ENCODE data around the gene PCBD2.
"Not testable (repeated sequence)": the region's sequence is repeated elsewhere in the genome, so short reads cannot be mapped to it uniquely, and the experiment has no call there.

The PCBD2 gene

DNA sequence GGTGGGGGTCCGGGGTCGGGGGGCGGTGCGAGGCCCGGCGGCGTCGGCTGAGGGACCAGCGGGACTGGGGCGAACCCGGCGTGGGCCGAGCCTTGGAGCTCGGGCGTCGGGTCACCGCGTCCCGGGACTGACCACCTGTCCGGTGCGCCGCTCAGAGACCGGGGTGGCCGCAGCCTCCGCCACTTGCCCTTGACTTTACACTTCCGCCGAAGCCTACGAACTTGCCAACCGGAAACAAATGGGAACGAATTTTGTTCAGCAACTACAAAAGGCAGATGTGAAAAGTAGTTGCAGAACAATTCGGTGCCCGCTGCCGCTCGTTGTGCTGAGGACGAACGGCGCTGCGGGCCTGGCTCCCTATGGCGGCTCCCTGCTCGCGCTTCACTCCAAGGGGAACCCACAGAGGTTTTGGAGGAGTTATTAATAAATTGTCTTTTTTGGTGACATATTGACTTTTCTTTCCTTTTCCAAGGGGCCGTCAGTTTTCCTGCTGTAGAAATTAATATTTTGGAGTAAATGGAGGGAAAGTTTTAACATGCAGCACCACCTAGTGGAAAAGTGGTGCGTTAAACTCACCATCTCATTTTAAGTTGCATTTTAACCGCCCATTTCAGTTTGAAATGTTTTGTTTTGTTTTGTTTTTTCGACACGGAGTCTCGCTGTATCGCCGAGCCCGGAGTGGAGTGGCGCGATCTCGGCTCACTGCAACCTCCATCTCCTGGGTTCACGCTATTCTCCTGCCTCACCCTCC lies 490 bp downstream of the PCBD2 start:
- H3K27me3 ChIP-seq, result no peaks in the 10 kb centered on the region
- H3K36me3 ChIP-seq, result peaks cover 4% of the 10 kb centered on the region
- peak overlapping the region; percentile 90 for H3K4me3 ChIP-seq (ENCODE audit: low read depth, low read length)
- H3K4me1 ChIP-seq, result no peaks in the 10 kb centered on the region
- no peaks in the 10 kb centered on the region for H3K9me3 ChIP-seq
- TF ChIP-seq, protein P1, sequence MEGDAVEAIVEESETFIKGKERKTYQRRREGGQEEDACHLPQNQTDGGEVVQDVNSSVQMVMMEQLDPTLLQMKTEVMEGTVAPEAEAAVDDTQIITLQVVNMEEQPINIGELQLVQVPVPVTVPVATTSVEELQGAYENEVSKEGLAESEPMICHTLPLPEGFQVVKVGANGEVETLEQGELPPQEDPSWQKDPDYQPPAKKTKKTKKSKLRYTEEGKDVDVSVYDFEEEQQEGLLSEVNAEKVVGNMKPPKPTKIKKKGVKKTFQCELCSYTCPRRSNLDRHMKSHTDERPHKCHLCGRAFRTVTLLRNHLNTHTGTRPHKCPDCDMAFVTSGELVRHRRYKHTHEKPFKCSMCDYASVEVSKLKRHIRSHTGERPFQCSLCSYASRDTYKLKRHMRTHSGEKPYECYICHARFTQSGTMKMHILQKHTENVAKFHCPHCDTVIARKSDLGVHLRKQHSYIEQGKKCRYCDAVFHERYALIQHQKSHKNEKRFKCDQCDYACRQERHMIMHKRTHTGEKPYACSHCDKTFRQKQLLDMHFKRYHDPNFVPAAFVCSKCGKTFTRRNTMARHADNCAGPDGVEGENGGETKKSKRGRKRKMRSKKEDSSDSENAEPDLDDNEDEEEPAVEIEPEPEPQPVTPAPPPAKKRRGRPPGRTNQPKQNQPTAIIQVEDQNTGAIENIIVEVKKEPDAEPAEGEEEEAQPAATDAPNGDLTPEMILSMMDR (IDR thresholded peaks at IDR 0.05; ENCODE audit: low read depth, low read length), result peak; percentile 78
- DNase-seq, result peak; percentile 59

DNA sequence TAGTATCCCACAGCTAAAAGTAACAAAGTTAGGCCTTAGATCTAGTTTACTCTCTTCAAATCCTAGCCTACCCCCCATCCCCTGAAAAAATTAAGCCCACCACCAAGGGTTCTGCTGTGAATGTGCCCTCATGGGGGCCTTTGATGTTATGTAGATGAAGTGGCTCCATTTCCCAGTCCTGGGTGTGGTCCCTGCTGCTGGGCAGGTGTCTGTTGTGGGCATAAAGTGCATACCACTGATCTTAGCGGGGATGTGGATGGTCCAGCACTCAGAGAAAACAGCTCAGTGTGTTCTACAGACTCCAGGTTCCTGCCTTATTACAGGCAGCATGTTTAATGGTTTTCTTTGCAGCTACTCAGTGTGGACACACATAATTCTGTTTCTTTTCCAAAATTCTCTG lies 1.9 kb downstream of the PCBD2 start:
- Histone ChIP-seq H3K27me3 (no peaks in the 10 kb centered on the region), H3K4me3 (ENCODE audit: low read depth, low read length) (no peak overlapping the region), H3K4me1 (no peaks in the 10 kb centered on the region), H3K36me3 (peaks cover 12% of the 10 kb centered on the region), H3K9me3 (no peaks in the 10 kb centered on the region)
- no peak for DNase-seq
- TF ChIP-seq, protein P1 (IDR thresholded peaks at IDR 0.05; ENCODE audit: low read depth, low read length), result no peak

DNA sequence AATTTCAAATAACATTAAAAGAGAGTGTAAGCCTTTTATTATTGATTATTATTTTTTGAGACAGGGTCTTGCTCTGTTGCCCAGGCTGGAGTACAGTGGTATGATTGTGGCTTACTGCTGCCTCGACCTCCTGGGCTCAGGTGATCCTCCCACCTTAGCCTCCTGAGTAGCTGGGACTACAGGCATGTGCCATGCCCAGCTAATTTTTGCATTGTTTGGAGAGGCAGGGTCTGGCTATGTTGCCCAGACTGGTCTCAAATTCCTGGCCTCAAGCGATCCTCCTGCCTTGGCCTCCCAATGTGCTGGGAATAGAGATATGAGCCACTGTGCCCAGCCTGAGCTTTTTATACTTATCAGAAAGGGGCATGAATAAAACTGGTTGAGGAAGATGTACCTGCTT lies 5.8 kb downstream of the PCBD2 start:
- H3K4me1 ChIP-seq; H3K9me3 ChIP-seq; DNase-seq; H3K27me3 ChIP-seq; H3K4me3 ChIP-seq (ENCODE audit: low read depth, low read length): not testable (repeated sequence)
- H3K36me3 ChIP-seq, result peaks cover 23% of the 10 kb centered on the region

DNA sequence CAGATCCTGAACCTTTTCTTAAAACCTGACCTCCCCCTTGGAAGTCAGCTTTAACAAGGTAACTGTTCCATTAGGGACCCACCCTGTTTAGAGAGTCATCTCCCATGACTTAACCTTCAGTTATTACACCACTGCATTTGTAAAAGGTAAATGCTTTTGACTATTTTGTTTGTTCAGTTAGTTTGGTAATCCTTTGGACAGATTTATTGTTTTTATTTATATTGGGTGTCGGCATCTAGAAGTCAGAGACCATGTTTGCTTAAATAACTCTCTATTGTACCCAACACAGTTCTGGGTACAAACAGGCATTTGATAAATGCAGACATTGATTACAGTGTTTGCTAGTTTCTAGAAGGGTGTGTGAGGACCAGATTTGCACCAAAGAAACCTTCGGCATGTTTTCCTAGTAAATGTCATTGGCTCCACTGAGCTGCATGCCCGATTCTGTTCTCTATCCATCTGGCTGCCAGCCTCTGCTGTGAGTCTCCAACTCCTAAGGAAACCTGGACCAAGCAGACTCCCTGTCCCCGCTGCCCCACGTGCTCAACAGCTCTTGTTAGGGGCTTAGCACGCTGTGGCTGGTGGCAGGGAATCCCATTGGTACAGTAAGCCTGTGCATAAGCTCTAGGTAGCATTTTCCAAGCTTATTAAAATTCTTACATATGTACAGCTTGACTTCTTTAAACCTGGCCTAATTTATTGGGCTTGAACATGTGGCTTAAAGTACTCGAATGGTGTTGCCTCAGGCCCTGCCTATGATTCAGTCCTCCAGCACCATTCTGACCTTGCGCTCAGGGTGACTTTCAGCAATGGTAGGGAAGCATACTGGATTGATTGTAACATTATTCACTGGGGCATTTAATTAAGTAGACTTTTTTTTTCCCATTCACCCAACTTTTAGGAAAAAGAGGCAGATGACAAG lies 6.6 kb downstream of the PCBD2 start:
- Histone ChIP-seq H3K9me3 (no peaks in the 10 kb centered on the region), H3K4me3 (ENCODE audit: low read depth, low read length) (no peak overlapping the region), H3K36me3 (peaks cover 23% of the 10 kb centered on the region), H3K27me3 (no peaks in the 10 kb centered on the region), H3K4me1 (no peaks in the 10 kb centered on the region)
- DNase-seq, result no peak
- TF ChIP-seq, protein P1 (IDR thresholded peaks at IDR 0.05; ENCODE audit: low read depth, low read length), result no peak

DNA sequence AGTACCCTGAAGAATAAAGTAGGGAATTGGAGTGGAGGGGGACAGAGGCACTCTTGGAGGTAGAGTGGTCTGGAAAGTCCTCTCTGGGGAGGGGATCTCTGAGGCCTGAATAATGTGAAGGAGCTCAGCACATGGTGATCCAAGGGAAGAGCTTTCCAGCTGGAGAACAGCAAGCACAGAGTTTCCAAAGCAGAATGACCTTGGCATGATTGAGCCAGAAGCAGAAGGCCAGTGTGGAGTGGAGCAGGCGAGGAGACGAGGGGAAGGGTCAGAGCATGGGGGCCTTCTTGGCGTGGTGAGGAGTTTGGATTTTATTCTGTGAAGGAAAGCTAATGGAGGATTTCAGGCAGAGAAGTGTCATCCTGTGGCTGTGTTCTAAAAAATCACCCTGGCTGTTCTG lies 8.3 kb downstream of the PCBD2 start:
- peaks cover 23% of the 10 kb centered on the region for H3K36me3 ChIP-seq

DNA sequence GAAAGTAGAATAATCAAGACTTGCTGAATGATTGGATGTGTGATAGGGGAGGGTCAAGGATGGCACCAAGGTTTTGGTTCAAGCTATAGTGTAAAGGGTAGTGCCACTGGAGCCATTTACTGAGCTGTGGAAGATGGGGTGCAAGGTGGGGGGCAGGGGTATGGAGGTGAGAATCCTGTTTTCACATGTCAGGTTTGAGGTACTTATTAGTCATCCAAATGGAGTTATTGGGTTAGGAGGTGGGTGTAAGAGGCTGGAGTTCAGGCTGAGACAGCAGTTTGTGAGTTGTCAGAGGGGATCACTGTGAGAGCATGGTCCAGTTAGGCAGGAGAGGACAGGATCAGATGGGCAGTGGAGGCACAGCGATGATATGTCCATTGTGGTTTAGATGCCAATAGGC lies 8.9 kb downstream of the PCBD2 start:
- H3K27me3 ChIP-seq, result no peaks in the 10 kb centered on the region
- no peak for DNase-seq
- H3K4me3 ChIP-seq (ENCODE audit: low read depth, low read length), result no peak overlapping the region
- peaks cover 23% of the 10 kb centered on the region for H3K36me3 ChIP-seq
- no peaks in the 10 kb centered on the region for H3K4me1 ChIP-seq
- TF ChIP-seq, protein P1 (IDR thresholded peaks at IDR 0.05; ENCODE audit: low read depth, low read length), result no peak
- no peaks in the 10 kb centered on the region for H3K9me3 ChIP-seq

More for the DNA sequence above, 8.3 kb downstream of the PCBD2 start:
- Histone ChIP-seq H3K27me3 (no peaks in the 10 kb centered on the region), H3K4me3 (ENCODE audit: low read depth, low read length) (no peak overlapping the region), H3K4me1 (no peaks in the 10 kb centered on the region), H3K9me3 (no peaks in the 10 kb centered on the region)
- TF ChIP-seq, protein P1 (IDR thresholded peaks at IDR 0.05; ENCODE audit: low read depth, low read length), result no peak
- DNase-seq, result no peak
